Femur (tissue), 1 donor: Measurements from ENCODE around the gene CCR5AS.

Source experiments
- DNase-seq: peaks from one replicate; pipeline ENCODE4 v3.0.0-alpha.2; 2017

CCR5AS gene

DNA sequence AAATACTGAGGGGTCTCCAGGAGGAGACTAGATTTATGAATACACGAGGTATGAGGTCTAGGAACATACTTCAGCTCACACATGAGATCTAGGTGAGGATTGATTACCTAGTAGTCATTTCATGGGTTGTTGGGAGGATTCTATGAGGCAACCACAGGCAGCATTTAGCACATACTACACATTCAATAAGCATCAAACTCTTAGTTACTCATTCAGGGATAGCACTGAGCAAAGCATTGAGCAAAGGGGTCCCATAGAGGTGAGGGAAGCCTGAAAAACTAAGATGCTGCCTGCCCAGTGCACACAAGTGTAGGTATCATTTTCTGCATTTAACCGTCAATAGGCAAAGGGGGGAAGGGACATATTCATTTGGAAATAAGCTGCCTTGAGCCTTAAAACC, 31.6 kb downstream of the CCR5AS start:
- DNase-seq: no peak

DNA sequence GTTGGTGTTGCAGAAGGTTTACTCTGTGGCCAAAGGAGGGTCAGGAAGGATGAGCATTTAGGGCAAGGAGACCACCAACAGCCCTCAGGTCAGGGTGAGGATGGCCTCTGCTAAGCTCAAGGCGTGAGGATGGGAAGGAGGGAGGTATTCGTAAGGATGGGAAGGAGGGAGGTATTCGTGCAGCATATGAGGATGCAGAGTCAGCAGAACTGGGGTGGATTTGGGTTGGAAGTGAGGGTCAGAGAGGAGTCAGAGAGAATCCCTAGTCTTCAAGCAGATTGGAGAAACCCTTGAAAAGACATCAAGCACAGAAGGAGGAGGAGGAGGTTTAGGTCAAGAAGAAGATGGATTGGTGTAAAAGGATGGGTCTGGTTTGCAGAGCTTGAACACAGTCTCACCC, 32.1 kb downstream of the CCR5AS start:
- no peak for DNase-seq

DNA sequence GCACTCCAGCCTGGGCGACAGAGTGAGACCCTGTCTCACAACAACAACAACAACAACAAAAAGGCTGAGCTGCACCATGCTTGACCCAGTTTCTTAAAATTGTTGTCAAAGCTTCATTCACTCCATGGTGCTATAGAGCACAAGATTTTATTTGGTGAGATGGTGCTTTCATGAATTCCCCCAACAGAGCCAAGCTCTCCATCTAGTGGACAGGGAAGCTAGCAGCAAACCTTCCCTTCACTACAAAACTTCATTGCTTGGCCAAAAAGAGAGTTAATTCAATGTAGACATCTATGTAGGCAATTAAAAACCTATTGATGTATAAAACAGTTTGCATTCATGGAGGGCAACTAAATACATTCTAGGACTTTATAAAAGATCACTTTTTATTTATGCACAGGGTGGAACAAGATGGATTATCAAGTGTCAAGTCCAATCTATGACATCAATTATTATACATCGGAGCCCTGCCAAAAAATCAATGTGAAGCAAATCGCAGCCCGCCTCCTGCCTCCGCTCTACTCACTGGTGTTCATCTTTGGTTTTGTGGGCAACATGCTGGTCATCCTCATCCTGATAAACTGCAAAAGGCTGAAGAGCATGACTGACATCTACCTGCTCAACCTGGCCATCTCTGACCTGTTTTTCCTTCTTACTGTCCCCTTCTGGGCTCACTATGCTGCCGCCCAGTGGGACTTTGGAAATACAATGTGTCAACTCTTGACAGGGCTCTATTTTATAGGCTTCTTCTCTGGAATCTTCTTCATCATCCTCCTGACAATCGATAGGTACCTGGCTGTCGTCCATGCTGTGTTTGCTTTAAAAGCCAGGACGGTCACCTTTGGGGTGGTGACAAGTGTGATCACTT, 34.1 kb downstream of the CCR5AS start:
- DNase-seq: no peak

DNA sequence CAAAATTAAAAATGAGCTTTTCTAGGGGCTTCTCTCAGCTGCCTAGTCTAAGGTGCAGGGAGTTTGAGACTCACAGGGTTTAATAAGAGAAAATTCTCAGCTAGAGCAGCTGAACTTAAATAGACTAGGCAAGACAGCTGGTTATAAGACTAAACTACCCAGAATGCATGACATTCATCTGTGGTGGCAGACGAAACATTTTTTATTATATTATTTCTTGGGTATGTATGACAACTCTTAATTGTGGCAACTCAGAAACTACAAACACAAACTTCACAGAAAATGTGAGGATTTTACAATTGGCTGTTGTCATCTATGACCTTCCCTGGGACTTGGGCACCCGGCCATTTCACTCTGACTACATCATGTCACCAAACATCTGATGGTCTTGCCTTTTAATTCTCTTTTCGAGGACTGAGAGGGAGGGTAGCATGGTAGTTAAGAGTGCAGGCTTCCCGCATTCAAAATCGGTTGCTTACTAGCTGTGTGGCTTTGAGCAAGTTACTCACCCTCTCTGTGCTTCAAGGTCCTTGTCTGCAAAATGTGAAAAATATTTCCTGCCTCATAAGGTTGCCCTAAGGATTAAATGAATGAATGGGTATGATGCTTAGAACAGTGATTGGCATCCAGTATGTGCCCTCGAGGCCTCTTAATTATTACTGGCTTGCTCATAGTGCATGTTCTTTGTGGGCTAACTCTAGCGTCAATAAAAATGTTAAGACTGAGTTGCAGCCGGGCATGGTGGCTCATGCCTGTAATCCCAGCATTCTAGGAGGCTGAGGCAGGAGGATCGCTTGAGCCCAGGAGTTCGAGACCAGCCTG, 35.1 kb downstream of the CCR5AS start:
- no peak for DNase-seq

DNA sequence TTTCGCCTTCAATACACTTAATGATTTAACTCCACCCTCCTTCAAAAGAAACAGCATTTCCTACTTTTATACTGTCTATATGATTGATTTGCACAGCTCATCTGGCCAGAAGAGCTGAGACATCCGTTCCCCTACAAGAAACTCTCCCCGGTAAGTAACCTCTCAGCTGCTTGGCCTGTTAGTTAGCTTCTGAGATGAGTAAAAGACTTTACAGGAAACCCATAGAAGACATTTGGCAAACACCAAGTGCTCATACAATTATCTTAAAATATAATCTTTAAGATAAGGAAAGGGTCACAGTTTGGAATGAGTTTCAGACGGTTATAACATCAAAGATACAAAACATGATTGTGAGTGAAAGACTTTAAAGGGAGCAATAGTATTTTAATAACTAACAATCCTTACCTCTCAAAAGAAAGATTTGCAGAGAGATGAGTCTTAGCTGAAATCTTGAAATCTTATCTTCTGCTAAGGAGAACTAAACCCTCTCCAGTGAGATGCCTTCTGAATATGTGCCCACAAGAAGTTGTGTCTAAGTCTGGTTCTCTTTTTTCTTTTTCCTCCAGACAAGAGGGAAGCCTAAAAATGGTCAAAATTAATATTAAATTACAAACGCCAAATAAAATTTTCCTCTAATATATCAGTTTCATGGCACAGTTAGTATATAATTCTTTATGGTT, 35.9 kb downstream of the CCR5AS start, which contains the start of gene CCR5:
CCR5 (plus strand) TSS at position 108 of the 680 bp plus-strand sequence. CDS start 1,957 bp downstream, outside the sequence.
- DNase-seq: no peak

DNA sequence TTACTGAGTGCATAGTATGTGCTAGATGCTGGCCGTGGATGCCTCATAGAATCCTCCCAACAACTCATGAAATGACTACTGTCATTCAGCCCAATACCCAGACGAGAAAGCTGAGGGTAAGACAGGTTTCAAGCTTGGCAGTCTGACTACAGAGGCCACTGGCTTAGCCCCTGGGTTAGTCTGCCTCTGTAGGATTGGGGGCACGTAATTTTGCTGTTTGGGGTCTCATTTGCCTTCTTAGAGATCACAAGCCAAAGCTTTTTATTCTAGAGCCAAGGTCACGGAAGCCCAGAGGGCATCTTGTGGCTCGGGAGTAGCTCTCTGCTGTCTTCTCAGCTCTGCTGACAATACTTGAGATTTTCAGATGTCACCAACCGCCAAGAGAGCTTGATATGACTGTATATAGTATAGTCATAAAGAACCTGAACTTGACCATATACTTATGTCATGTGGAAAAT, 37.2 kb downstream of the CCR5AS start:
- DNase-seq: no peak

DNA sequence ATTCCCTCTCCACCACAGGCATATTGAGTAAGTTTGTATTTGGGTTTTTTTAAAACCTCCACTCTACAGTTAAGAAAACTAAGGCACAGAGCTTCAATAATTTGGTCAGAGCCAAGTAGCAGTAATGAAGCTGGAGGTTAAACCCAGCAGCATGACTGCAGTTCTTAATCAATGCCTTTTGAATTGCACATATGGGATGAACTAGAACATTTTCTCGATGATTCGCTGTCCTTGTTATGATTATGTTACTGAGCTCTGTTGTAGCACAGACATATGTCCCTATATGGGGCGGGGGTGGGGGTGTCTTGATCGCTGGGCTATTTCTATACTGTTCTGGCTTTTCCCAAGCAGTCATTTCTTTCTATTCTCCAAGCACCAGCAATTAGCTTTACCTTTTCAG, 37.7 kb downstream of the CCR5AS start:
- no peak for DNase-seq

DNA sequence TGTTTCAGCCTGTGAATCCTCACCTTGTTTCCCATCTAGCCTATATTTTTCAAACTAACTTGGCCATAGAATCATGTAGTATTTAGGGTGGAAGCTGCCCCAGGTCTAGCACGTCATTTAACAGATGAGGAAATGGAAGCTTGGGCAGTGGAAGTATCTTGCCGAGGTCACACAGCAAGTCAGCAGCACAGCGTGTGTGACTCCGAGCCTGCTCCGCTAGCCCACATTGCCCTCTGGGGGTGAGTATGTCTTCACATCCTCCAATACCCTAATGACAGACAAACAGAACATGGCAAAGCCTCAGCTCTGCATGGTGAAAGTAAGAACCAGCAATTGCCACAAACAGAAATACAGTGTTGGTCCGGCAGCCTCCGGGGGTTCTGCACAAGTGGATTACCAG, 38.3 kb downstream of the CCR5AS start:
- DNase-seq: peak; percentile 51

DNA sequence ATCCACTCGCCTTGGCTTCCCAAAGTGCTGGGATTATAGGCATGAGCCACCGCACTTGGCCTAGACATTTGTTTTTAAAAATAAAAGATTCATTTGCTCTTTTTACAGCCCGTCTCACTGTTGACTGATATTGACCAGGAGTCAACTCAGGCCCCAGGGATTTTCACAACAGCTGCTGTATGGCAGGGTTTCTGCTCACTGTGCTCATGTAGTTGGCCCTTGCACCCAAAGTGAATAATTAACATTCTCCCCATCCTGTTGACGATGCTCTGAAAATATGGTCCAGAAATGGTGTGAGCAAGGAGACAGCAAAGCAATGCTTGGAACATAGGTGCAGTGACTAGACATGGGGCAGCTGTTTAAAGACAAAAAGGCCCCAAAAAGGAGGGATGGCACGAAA, 39.1 kb downstream of the CCR5AS start:
- no peak for DNase-seq

DNA sequence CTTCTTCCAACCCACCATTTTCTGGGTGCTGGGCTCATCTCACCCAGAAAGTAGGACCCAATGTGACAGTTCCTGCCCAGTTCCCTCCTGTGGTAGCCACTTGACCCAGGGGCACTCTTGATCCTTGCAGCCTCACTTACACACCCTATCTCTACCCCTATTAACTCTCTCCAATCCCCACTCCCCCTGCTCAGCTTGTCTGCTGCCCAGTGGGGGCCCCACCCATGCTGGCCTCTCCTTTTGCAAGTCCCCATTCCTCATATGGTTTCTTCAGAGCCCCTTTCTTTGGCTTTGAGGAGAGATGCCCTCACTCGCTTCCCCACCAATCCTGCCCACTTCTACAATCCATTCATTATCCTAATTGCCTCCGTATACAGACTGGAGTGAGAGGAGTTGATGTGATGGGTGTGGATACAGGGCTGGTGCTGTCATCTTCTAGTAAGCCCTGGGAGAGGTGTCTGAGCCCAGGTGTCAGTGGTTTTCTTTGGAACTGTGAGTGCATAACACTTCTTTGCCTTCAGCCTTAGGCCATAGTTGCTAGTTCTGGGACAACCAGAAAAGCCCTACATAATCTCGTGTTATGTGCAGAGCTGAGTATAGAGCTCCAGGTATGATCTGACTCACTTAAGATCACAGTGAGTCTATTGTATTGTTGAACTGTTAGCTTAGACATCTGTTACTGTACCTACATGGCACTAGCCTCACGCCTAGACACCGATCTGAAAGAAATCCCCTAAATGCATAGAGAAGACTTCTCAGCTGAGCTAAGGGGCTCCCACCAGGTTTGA, 40.9 kb downstream of the CCR5AS start:
- no peak for DNase-seq

DNA sequence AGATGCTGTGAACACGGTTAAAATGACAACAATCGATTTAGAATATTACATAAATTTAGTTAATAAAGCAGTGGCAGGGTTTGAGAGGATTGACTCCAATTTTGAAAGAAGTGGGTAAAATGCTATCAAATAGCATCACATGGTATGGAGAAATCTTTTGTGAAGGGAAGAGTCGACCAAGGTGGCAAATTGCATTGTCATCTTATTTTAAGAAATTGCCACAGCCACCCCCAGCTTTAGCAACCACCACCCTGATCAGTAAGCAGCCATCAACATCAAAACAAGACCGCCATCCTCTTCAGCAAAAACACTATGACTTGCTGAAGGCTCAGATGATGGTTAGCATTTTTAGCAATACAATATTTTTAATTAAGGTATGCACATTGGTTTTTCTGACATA, 41.8 kb downstream of the CCR5AS start:
- DNase-seq: no peak

DNA sequence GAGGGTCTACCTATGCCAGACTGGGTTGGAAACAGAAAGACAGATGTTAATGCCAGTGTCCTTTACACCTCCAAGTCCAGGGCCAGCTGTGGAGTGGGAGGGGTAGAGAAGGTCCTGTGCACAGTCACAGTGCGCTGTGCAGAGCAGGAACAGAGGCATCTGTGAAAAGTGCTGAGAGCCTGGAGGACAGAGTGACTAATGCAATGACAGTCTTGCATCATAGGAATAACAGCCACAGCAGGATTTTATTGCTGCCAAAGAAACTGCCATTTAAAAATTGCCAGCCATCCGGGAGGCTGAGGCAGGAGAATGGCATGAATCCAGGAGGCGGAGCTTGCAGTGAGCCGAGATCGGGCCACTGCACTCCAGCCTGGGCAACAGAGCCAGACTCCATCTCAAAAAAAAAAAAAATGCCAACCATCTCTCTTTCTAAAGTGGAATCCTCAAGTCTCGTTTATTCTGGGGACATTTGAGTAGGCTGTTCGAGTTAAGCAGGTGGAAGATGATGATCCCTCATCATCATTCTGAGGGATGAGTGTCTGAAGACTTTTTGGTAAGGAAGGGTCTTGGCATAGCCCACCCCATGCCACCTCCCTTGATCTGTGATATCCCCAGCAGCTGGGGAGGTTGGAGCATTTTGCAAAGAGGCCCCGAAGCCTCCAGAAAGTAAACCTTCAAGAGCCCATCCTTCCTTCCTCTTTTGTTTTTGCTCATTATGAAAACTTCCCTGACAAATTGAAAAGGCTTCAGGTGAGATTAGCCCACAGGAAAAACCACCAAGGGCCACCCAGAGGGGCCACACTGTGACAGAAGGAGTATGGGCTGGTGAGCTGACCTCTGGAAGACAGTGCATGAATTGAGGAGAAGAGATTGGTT, 45.2 kb downstream of the CCR5AS start:
- DNase-seq: no peak

DNA sequence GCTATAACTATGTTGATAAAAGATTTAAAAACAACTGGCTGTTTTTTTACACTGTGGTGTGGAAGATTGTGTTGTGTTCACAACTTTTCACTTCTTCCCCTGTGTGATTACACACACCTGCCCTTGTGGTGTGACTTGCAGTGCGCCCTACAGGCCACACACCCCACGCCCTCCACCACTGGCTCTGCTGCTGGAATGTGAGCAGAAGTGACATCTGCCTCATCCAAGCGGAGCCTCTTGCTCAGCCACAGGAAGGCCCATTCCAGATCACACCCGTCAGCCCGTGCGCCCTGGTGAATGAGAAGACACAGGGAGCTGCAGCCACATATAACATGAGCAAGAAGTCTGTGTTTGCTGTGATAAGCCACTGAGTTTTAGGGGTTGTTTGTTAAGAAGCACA, 46.0 kb downstream of the CCR5AS start:
- DNase-seq: no peak

DNA sequence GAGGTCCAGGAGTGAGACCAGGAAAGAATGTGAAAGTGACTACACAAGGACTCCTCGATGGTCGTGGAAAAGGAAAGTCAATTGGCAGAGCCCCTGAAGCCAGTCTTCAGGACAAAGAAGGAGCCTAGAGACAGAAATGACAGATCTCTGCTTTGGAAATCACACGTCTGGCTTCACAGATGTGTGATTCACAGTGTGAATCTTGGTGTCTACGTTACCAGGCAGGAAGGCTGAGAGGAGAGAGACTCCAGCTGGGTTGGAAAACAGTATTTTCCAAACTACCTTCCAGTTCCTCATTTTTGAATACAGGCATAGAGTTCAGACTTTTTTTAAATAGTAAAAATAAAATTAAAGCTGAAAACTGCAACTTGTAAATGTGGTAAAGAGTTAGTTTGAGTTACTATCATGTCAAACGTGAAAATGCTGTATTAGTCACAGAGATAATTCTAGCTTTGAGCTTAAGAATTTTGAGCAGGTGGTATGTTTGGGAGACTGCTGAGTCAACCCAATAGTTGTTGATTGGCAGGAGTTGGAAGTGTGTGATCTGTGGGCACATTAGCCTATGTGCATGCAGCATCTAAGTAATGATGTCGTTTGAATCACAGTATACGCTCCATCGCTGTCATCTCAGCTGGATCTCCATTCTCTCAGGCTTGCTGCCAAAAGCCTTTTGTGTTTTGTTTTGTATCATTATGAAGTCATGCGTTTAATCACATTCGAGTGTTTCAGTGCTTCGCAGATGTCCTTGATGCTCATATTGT, 47.0 kb downstream of the CCR5AS start:
- no peak for DNase-seq

DNA sequence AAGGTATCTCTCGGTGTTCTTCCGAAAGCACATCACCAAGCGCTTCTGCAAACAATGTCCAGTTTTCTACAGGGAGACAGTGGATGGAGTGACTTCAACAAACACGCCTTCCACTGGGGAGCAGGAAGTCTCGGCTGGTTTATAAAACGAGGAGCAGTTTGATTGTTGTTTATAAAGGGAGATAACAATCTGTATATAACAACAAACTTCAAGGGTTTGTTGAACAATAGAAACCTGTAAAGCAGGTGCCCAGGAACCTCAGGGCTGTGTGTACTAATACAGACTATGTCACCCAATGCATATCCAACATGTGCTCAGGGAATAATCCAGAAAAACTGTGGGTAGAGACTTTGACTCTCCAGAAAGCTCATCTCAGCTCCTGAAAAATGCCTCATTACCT, 48.4 kb downstream of the CCR5AS start:
- DNase-seq: no peak

DNA sequence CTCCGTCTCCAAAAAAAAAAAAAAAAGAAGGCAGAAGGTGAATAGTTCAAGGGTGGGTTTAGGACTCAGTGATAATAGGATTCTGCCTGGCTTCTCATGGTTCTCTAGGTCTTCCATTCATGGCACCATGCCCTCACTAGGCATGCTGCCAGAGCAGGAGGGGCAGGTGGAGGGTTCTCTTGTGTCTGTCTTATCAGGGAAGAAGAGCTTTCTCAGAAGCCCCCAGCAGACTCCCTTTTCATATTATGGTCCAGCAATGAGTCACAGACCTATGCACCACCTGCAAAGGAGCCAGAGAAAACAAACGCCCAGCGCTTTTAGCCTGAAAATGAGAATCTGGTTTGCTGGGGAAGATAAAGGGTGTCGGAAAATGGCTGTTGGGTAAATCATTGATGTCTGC, 50.0 kb downstream of the CCR5AS start:
- no peak for DNase-seq

DNA sequence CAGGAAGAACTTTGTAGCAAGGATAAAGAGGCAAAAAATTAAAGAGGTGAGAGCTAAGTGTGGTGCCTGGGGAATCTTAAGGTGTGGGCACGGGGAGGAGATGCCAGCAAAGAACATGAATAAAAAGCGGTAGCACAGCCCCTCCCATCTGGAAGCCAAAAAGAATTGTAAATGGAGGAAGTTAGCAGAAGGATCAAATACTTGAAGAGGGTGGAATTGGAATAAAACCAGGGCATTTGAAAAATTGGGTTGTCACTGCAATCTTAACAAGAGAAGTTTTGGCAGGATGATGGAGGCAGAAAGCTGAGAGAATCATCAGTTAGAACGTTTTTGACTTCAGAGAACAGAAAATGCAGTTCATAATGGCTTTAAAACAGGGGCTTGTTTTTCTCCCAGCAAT, 50.6 kb downstream of the CCR5AS start:
- no peak for DNase-seq

DNA sequence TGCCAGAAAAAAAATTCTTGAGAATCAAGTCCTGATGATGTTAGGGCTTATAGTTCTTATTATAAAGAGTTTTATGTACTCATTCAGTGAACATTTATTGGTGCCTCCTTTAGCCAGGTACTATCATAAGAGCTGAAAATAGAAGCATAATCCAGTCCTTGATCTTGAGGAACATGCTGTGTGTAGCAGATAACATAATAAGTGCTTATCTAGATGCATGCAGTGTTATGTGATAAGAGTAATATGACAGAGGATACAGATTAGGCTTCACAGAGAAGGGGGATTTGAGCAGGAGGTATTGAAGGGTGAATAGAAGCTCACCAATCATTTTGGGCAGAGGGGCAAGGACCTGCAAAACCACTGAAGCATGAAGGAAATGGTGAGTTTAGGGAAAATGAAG, 51.9 kb downstream of the CCR5AS start:
- DNase-seq: no peak

DNA sequence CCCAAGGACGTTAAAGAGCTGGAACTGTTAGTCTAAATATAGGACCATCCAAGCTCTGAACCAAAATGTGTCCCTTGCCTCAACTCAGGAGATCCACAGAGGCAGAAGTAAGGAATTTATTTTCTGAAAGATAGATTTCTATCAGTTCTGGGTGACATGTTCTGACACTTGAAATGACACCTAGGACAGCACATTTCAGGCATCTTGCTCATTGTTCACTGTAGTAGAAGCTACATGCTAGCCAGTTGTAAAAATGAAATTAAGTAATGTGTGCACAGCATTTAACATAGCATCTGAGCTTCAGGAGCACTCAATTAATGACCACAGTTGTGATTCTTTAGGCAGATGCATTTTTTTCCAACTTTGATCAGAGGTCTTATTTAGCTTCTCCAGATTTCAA, 52.4 kb downstream of the CCR5AS start:
- DNase-seq: no peak

DNA sequence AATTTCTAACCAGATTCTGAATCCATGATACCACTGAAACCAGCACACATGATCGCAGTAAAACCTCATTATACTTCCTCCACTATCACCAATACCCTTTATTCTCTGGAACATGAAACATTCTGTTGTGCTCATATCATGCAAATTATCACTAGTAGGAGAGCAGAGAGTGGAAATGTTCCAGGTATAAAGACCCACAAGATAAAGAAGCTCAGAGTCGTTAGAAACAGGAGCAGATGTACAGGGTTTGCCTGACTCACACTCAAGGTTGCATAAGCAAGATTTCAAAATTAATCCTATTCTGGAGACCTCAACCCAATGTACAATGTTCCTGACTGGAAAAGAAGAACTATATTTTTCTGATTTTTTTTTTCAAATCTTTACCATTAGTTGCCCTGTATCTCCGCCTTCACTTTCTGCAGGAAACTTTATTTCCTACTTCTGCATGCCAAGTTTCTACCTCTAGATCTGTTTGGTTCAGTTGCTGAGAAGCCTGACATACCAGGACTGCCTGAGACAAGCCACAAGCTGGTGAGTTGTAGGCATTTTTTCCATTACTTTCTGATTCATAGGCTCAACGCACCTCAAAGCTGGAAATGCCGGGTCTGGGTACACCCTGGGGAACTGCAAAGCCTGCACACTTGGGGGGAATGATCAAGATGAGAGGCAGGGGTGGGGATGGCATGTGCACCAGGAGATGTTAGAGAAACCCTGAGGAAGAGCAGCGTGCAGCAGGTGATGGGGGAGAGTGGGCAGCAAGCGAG, 53.0 kb downstream of the CCR5AS start, which contains the start of gene CCR2:
CCR2 (plus strand) TSS at position 465 of the 764 bp plus-strand sequence. CDS start 3,417 bp downstream, outside the sequence.
- DNase-seq: no peak
